GM19328 (cell line): ENCODE measurements around the gene SPHK1.

Experiments
- ATAC-seq: cut with Tn5 transposase; IDR thresholded peaks from one replicate; pipeline ENCODE4 v1.9.1; 2021; ENCODE audit warnings: mild to moderate bottlenecking, moderate library complexity; ENCODE audit not compliant: unreplicated experiment

The SPHK1 gene

GRCh38 chr17:76405607-76405966 is 21.2 kb downstream of the SPHK1 start:
- ATAC-seq, result no peak

- no peak for ATAC-seq
Measured at GRCh38 chr17:76405967-76406647, 21.7 kb downstream of the SPHK1 start.

- no peak for ATAC-seq
Measured at GRCh38 chr17:76407509-76407908, 23.1 kb downstream of the SPHK1 start.

- no peak for ATAC-seq
Measured at GRCh38 chr17:76408037-76408849, 23.8 kb downstream of the SPHK1 start.

- ATAC-seq, result no peak
Measured at GRCh38 chr17:76410328-76410965, 26.0 kb downstream of the SPHK1 start.

GRCh38 chr17:76411247-76411646 is 26.8 kb downstream of the SPHK1 start:
- no peak for ATAC-seq

GRCh38 chr17:76414334-76415295 is 30.2 kb downstream of the SPHK1 start:
- ATAC-seq, result no peak

GRCh38 chr17:76415786-76416185 is 31.4 kb downstream of the SPHK1 start:
- ATAC-seq, result no peak

- ATAC-seq, result no peak
Measured at GRCh38 chr17:76416457-76416856, 32.0 kb downstream of the SPHK1 start.

GRCh38 chr17:76416899-76417298 is 32.5 kb downstream of the SPHK1 start:
- ATAC-seq, result no peak

GRCh38 chr17:76417499-76418143 is 33.2 kb downstream of the SPHK1 start:
- ATAC-seq, result no peak

GRCh38 chr17:76419576-76420260 is 35.3 kb downstream of the SPHK1 start:
- ATAC-seq, result no peak

- ATAC-seq, result no peak
Measured at GRCh38 chr17:76420356-76421043, 36.1 kb downstream of the SPHK1 start.

GRCh38 chr17:76421044-76421407 is 36.6 kb downstream of the SPHK1 start:
- ATAC-seq, result no peak

- no peak for ATAC-seq
Measured at GRCh38 chr17:76422406-76422805, 38.0 kb downstream of the SPHK1 start.

- no peak for ATAC-seq
Measured at GRCh38 chr17:76422860-76423259, 38.5 kb downstream of the SPHK1 start.

GRCh38 chr17:76426853-76427252 is 42.4 kb downstream of the SPHK1 start:
- no peak for ATAC-seq

- ATAC-seq, result no peak
Measured at GRCh38 chr17:76427501-76428231, 43.3 kb downstream of the SPHK1 start.

- no peak for ATAC-seq
Measured at GRCh38 chr17:76428511-76428910, 44.1 kb downstream of the SPHK1 start.
